Loucy (cell line): ENCODE results near the gene WDCP.

Experiments
- CTCF ChIP-seq: fragments of 200-600 bp; sonication (generic); conservative IDR thresholded peaks from 2 replicates; pipeline ENCODE4 v1.5.1; 2014; ENCODE audit warnings: mild to moderate bottlenecking, antibody characterized with exemption, low read length
- EZH2phosphoT487 ChIP-seq: fragments of 200-600 bp; IDR thresholded peaks from 2 replicates; pipeline ENCODE4 v1.6.1; 2018; ENCODE audit warnings: antibody characterized with exemption, mild to moderate bottlenecking, moderate library complexity, borderline replicate concordance

- TF ChIP-seq CTCF (no peak), EZH2phosphoT487 (no peak)
Measured at GRCh38 chr2:24055750-24056149, 8.6 kb upstream of the WDCP start.
